GM12874 (cell line): ENCODE data around the gene DHX34.

ENCODE experiments used
- CTCF ChIP-seq: IDR thresholded peaks from 2 replicates; pipeline ENCODE4 v1.5.1; 2011; ENCODE audit warnings: low read depth, mild to moderate bottlenecking, control low read depth, low read length, moderate library complexity; ENCODE audit not compliant: insufficient read depth

DHX34 gene

GRCh38 chr19:47413941-47414340 lies 64.8 kb downstream of the DHX34 start:
- no peak for TF ChIP-seq CTCF

- peak; percentile 27; the same call in 1 of the 2 replicates for TF ChIP-seq CTCF
Measured at GRCh38 chr19:47414469-47414868, 65.4 kb downstream of the DHX34 start.

DNA sequence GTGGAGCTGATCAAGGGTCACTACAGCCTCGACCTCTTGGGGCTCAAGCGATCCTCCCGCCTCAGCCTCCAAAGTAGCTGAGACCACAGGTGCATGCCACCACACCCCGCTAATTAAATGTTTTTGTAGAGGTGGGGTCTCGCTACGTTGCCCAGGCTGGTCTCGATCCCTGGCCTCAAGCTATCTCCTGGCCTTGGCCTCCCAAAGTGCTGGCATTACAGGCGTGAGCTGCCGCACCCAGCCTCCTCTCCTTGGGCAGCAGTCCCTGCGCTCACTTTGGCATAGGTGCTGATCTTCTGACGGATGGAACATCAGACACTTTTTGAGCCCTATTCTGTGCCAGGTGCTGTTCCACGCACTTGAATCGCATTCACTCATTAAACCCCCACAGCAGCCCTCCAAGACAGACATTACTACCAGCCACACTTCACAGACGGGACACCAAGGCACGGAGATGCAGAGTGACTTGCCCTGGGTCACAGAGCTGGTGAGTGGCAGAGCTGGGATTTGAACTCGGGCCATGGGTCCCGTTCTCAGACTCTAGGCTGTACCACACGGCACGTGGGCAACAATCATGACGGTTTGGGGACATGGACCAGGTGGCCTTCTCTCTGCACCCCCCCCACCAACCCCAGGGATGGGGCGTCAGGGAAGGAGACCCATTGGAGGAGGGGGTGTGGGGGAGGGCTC lies 67.0 kb downstream of the DHX34 start:
- no peak for TF ChIP-seq CTCF

DNA sequence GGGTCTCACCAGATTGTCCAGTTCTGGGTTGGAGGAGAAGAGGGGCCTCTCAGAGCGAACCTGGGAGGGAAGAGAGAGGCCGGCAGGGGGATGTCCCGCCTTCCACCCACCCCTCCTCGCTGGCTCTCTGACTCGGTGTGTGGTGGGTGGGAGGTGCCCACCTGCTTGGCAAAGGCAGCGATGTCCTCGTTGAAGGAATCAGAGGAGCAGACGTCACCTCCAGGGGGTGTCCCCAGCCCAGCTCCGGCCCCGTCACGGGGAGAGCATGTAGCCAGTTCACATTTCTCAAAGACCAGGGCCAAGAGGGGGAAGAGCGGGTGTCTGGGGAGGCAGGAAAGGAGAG lies 67.5 kb downstream of the DHX34 start:
- no peak for TF ChIP-seq CTCF

DNA sequence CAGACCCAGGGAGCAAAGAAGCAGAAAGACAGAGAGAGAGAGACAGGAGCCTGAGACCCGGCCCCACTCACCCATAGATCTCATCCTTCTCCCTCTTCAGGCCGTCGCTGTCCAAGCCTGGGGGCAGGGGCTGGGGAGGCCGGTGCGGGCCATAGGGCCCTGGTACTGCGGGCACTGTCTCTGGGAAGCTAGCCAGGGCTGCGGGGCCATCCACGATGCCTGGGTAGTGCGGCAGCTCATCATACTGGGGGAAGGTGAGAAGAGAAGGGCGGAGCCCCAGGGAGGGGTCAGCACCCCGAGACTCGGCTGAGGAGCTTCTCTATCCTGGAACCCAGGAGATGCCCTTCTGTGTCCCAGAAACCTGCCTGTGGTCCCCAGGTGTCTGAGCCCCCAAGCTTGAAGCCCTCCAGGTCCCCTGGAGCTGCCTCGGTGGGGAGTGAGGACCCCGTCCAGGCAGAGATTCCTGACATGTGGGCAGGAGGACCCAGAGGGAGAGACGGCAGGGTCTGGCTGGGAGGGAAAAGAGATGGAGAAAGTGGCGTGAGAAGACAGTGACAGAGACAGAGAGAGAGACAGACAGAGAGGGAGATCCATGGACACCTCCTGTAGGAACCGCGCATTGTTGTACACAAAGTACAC lies 68.1 kb downstream of the DHX34 start:
- no peak for TF ChIP-seq CTCF

DNA sequence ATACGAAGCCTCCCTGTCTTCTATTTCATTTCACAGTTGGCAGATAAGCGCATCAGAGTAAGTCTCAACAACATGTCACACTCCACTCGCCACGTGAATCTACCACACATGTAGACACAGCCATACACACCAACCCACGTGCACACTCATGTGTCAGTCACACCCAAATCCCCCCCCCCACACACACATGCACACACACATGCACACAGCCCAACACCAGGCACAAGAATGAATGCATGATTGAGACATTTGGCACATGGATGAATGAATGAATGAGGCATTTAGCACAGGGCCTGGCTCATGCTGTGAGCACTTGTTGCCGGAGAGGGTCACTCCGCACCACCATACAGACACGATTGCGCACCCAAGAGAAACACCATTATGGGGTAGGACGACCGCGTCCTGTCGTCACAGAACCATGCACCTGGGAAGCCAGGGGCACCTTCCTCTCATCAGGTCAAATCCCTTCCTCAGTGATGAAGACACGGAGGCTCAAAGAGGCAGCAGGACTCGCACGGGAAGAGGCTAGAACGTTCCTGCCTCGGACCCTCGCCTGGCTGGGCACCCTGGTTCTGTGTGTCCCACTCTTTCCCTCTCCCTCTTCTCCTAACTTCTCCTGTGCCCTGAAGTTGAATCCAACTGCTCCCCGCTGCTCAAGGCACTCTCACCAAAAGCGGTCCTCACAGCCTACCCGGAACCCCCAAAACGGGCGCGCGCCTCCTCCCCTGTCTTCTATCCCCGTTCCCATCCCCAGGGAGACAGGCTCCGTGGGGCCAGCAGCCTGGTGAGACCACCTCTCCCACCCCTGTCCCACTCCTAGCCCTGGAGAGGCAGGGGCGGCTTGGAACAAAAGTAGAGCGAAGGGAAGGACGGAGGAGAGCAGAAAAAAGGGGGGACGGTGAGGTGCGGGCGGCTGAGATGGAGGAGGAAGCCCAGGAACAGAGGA lies 68.9 kb downstream of the DHX34 start:
- TF ChIP-seq CTCF: no peak

GRCh38 chr19:47418692-47419029 lies 69.5 kb downstream of the DHX34 start:
- no peak for TF ChIP-seq CTCF
